RWPE1 (cell line): ENCODE results near the gene RPN2.

ENCODE experiments used
- CTCF ChIA-PET: fragments of 350-600 bp; sonication (Branson Sonifier 250); formaldehyde crosslinking; extraction: SDS; loops from one replicate; lab custom pipeline; 2021; lab: Yijun Ruan, JAX
- POLR2A ChIA-PET: fragments of 400-600 bp; formaldehyde crosslinking; extraction: SDS; loops from one replicate; lab custom pipeline; 2020; ENCODE audit warnings: antibody characterized with exemption; ENCODE audit not compliant: low non-redundant PET; lab: Yijun Ruan, JAX
- DNase-seq: peaks from one replicate; pipeline ENCODE4 v3.0.0; 2012; ENCODE audit warnings: low spot score
- H3K27ac ChIP-seq: fragments of 450-650 bp; 2 replicates; pipeline ENCODE4 v1.5.1; 2017
- CTCF ChIP-seq: fragments of 450-650 bp; conservative IDR thresholded peaks from 2 replicates; pipeline ENCODE4 v1.5.1; 2017; ENCODE audit warnings: low read depth, mild to moderate bottlenecking

RPN2 gene

GRCh38 chr20:37178839-37179682, at the start of gene RPN2, which contains the start of gene MROH8:
TSS of gene RPN2 (plus strand) at chr20:37179330. CDS start at chr20:37179357, 27 bp downstream.
TSS of gene MROH8 (minus strand) at chr20:37179548.
- CTCF ChIA-PET, result interaction anchor here (0.5 to 2.5 kb wide), 10 partner anchors 9 to 1171 kb away, joined by 3 to 15 read pairs (median 5); no protein-coding TSS in a partner anchor
- peak within 1 kb of the TSS; percentile 98 for H3K27ac ChIP-seq
- peak; percentile 100 for DNase-seq
- POLR2A ChIA-PET, result interaction anchor here (0.6 to 1.8 kb wide), 5 partner anchors 10 to 222 kb away, joined by 3 to 7 read pairs (median 3); partner anchors contain the start of gene RBL1
- no peak for TF ChIP-seq CTCF

- ChIA-PET POLR2A (no interaction called here), CTCF (interaction anchor here (0.5 to 1.1 kb wide), 2 partner anchors 9 to 47 kb away, joined by 3 read pairs; no protein-coding TSS in a partner anchor)
- no peak for DNase-seq
- no peak for TF ChIP-seq CTCF
- no peak overlapping the region for H3K27ac ChIP-seq
Observed at GRCh38 chr20:37131486-37131885, 47.6 kb upstream of the RPN2 start.

- no peak overlapping the region for H3K27ac ChIP-seq
- POLR2A ChIA-PET, result no interaction called here
- no peak for DNase-seq
- TF ChIP-seq CTCF, result no peak
- CTCF ChIA-PET, result no interaction called here
Observed at GRCh38 chr20:37133952-37134351, 45.2 kb upstream of the RPN2 start.

- no peak for TF ChIP-seq CTCF
- H3K27ac ChIP-seq, result no peak overlapping the region
- ChIA-PET POLR2A (no interaction called here), CTCF (no interaction called here)
- DNase-seq, result no peak
Observed at GRCh38 chr20:37137547-37137946, 41.6 kb upstream of the RPN2 start.

GRCh38 chr20:37142708-37143107, 36.4 kb upstream of the RPN2 start:
- ChIA-PET POLR2A (no interaction called here), CTCF (no interaction called here)
- DNase-seq, result no peak
- TF ChIP-seq CTCF, result no peak
- no peak overlapping the region for H3K27ac ChIP-seq

- DNase-seq, result no peak
- CTCF ChIA-PET, result interaction anchor here (0.6 kb wide), 3 partner anchors 52 to 687 kb away, joined by 3 to 6 read pairs (median 5); no protein-coding TSS in a partner anchor
- POLR2A ChIA-PET, result no interaction called here
Observed at GRCh38 chr20:37144856-37145404, 34.2 kb upstream of the RPN2 start.

More at GRCh38 chr20:37144856-37145404, 34.2 kb upstream of the RPN2 start:
- H3K27ac ChIP-seq, result no peak overlapping the region
- no peak for TF ChIP-seq CTCF
